ENCODE results near the gene TMEM82.

TMEM82 gene

DNA sequence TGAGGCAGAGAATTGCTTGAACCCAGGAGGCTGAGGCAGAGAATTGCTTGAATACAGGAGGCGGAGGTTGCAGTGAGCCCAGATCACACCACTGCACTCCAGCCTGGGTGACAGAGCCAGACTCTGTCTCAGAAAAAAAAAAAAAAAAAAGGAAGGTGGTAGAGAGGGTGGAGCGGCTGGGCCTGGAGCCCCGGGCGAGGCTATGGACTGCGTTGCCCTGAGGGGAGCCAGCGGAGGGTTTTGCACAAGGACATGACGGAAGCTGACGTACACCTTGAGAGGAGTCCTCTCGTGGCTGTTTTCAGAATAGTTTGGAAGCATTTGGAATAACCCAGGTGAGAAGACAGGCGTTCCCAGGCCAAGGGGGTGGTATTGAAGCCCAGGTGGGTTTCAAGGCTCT is 9.4 kb downstream of the TMEM82 start:
- FAIRE-seq: no peak
- no peak for TF ChIP-seq POLR2A (IDR thresholded peaks at IDR 0.05; ENCODE audit: low read depth, low read length)
- no peak for TF ChIP-seq TAF1 (IDR thresholded peaks at IDR 0.05; ENCODE audit: low read depth, low read length)
- TF ChIP-seq POU2F2 (IDR thresholded peaks at IDR 0.05; ENCODE audit: low read depth, low read length): no peak
- TF ChIP-seq POLR2AphosphoS5 (IDR thresholded peaks at IDR 0.05; ENCODE audit: low read depth, low read length): no peak
- DNase-seq (ENCODE audit: insufficient read length, low spot score): no peak

DNA sequence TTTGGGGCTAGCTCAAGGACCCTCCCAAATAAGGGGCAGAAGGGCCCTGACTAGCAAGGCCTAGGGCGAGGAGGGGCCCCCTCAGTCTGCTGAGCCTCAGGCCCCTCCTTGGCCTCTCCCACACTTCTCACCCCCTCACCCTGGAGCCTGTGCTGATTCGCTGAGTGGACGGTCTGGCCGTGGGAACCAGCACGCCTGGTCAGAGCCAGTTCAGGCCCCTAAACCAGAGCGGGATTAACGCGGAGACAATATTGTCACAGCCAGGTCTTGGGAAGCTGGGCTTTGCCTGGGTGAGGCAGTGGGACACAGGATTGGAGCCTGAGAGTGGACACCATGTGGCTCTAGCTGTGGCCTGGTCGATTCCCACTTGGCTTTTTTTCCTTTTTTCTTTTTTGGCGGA is 11.5 kb downstream of the TMEM82 start:
- no peak for DNase-seq (ENCODE audit: insufficient read length, low spot score)
- TF ChIP-seq POU2F2 (IDR thresholded peaks at IDR 0.05; ENCODE audit: low read depth, low read length) (no peak), POLR2A (IDR thresholded peaks at IDR 0.05; ENCODE audit: low read depth, low read length) (no peak), POLR2AphosphoS5 (IDR thresholded peaks at IDR 0.05; ENCODE audit: low read depth, low read length) (no peak)
- FAIRE-seq: no peak

DNA sequence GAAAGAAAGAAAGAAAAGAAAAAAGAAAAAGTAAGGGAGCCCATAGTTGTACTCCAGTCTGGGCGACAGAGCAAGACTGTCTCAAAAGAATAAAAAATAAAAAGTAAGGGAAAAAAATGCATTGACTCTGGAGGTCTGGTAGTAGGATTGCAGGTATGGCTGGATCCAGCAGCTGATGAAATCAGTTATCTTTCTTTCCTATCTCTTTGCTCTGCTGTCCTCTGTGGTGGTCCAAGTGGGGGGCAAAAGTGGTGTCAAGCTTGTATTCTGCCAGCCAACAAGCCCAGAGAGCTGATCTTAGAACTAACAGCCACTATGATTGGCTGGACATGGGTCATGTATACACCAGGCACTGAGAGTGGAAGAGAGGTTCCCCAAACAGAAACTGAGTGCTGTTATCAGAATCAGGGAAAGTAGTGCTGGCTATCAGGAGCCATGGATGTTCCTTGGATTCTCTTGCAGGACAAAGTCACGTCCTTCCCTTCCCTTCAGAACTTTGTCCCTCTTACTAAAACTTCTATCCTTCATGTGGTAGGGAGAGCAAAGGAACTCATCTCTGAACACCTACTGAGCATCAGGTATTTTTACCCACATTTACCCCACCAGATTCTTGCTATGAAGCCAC is 12.8 kb downstream of the TMEM82 start:
- no peak for DNase-seq (ENCODE audit: insufficient read length, low spot score)
- no peak for FAIRE-seq
- no peak for TF ChIP-seq POLR2A (IDR thresholded peaks at IDR 0.05; ENCODE audit: low read depth, low read length)
- no peak for TF ChIP-seq SPI1 (IDR thresholded peaks at IDR 0.05; ENCODE audit: low read depth, low read length)
- no peak for TF ChIP-seq TAF1 (IDR thresholded peaks at IDR 0.05; ENCODE audit: low read depth, low read length)
- TF ChIP-seq POLR2AphosphoS5 (IDR thresholded peaks at IDR 0.05; ENCODE audit: low read depth, low read length): no peak
- no peak for TF ChIP-seq POU2F2 (IDR thresholded peaks at IDR 0.05; ENCODE audit: low read depth, low read length)
- TF ChIP-seq PAX5 (IDR thresholded peaks at IDR 0.05; ENCODE audit: insufficient read depth, low read length, severe bottlenecking): no peak

DNA sequence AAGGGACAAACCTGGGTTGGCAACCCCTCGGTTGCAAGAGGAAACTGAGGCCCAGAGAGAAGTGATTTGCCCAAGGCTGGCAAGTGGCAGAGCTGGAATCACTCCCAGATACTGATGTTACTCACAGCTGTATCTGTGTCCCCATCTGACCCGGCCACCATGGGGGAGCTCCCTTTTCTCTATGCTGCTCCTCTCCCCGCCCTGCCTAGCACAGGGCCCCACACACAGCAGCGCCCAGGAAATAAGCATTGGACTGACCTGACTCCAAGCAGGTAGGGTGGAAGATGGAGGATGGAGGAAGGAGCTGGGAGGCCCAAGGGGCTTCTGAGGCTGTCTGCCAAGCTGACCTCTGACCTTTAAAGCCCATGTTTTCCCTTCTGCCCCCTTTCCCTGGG is 13.3 kb downstream of the TMEM82 start:
- FAIRE-seq (no peak), DNase-seq (ENCODE audit: insufficient read length, low spot score) (no peak)
- TF ChIP-seq POLR2AphosphoS5 (IDR thresholded peaks at IDR 0.05; ENCODE audit: low read depth, low read length) (no peak), TAF1 (IDR thresholded peaks at IDR 0.05; ENCODE audit: low read depth, low read length) (no peak), POU2F2 (IDR thresholded peaks at IDR 0.05; ENCODE audit: low read depth, low read length) (no peak), SPI1 (IDR thresholded peaks at IDR 0.05; ENCODE audit: low read depth, low read length) (no peak), PAX5 (IDR thresholded peaks at IDR 0.05; ENCODE audit: insufficient read depth, low read length, severe bottlenecking) (no peak), POLR2A (IDR thresholded peaks at IDR 0.05; ENCODE audit: low read depth, low read length) (no peak)

DNA sequence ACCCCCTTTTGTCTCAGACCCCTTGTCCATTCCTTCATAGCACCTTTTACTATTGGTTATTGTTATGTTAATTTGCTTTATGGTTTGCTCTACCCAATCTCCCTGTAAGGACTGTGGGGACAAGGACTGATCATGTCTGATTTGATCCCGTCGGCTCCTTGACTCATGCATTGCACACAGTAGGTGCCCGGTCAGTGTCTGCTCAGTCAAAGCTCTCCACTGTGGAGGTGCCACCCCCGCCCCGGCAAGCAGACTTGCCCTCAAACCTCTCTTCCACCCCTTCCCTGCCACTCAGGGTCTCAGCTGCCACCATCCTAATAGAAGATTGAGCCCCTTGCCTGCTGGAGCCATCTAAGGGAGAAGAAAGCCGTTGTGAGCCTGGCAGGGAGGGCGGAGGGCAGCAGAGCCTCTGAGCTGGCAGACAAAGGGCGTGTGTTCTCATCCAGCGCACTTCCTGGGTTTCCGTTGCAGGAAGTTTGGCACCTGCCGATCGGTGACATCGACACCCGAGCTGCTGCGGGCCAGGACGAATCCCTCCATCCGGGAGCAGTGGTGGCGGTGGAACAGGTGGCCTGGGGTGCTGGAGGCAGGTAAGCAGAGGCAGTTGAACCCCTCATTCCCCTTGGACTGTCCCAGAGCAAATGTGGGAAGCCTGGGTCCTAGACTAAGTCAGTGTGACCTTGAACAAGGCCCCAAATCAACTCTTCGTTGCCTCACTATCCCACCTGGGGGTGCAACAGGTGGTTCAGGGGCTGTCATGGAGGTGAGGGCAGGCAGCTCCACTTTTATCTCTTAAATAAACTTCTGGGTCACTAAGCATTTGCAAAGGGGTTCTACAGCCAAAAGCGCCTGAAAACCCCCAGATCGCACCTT is 14.1 kb downstream of the TMEM82 start:
- FAIRE-seq: no peak
- TF ChIP-seq POLR2A (IDR thresholded peaks at IDR 0.05; ENCODE audit: low read depth, low read length): no peak
- no peak for TF ChIP-seq TAF1 (IDR thresholded peaks at IDR 0.05; ENCODE audit: low read depth, low read length)
- TF ChIP-seq POLR2AphosphoS5 (IDR thresholded peaks at IDR 0.05; ENCODE audit: low read depth, low read length): no peak
- no peak for TF ChIP-seq PAX5 (IDR thresholded peaks at IDR 0.05; ENCODE audit: insufficient read depth, low read length, severe bottlenecking)
- TF ChIP-seq POU2F2 (IDR thresholded peaks at IDR 0.05; ENCODE audit: low read depth, low read length): no peak
- TF ChIP-seq SPI1 (IDR thresholded peaks at IDR 0.05; ENCODE audit: low read depth, low read length): no peak
- DNase-seq (ENCODE audit: insufficient read length, low spot score): no peak

DNA sequence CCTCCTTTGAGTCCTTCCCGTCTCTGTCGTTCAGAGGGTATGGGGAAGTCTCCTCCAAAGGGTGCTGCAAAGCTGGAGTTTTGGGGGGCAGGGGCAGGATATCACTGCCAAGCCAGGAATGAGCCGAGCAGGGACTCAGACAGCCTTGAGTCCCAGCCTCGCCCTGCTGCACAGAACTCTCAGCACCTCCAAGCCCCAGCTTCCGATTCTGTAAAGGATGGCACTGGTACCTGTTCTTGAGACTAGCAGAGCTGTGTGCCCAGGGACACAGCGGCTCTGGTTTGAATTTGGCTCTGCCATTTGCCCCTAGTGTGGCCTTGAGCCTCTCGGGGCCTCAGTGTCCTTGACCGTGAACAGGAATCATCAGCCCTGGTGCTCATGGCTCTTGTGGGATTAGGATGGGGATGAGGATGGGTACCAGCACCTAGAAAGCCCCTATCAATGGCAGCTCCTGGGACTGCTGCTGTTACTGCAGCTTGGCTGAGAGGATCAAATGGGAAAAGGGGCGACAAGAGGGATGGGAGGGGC is 14.8 kb downstream of the TMEM82 start:
- TF ChIP-seq POLR2AphosphoS5 (IDR thresholded peaks at IDR 0.05; ENCODE audit: low read depth, low read length) (no peak), PAX5 (IDR thresholded peaks at IDR 0.05; ENCODE audit: insufficient read depth, low read length, severe bottlenecking) (no peak), SPI1 (IDR thresholded peaks at IDR 0.05; ENCODE audit: low read depth, low read length) (no peak), TAF1 (IDR thresholded peaks at IDR 0.05; ENCODE audit: low read depth, low read length) (no peak), POU2F2 (IDR thresholded peaks at IDR 0.05; ENCODE audit: low read depth, low read length) (no peak), POLR2A (IDR thresholded peaks at IDR 0.05; ENCODE audit: low read depth, low read length) (no peak)
- no peak for DNase-seq (ENCODE audit: insufficient read length, low spot score)
- FAIRE-seq: no peak

DNA sequence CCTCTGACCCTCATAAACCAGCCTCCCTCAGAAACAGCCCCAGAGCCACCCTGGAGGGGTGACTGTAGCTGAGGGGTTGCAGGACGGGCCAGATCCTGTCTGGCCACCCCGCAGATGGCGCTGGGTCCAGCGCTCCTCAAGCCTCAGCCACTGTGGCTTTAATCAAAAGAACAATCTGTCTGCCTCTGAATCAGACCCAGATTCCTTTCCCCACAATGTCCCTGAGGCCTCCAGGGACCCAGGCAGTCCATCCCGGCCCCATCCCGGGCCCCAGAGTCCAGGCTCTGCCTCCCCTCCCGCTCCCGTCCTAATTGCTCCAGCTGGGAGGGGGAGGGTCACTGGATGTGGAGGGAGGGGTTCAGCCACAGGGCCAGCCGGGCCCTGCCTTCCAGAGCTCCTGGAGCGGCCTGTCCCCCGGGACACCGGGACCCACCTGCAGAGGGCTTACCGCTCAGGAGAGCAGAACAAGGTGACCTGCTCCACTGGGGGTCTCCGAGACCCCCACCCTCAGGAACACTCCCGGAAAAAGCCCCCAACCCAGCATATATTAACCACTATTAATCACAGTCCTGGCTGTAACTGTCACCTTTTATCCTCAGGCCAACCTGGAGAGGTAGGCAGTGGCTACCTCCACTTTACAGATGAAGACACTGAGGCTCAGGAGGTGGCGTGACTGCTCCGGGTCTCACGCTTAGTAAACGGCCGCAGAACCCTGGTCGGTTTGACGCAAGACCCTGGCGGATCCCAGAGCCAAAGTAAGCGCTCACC is 15.5 kb downstream of the TMEM82 start:
- FAIRE-seq: no peak
- TF ChIP-seq POLR2AphosphoS5 (IDR thresholded peaks at IDR 0.05; ENCODE audit: low read depth, low read length) (no peak), POLR2A (IDR thresholded peaks at IDR 0.05; ENCODE audit: low read depth, low read length) (no peak), TAF1 (IDR thresholded peaks at IDR 0.05; ENCODE audit: low read depth, low read length) (no peak), PAX5 (IDR thresholded peaks at IDR 0.05; ENCODE audit: insufficient read depth, low read length, severe bottlenecking) (no peak), SPI1 (IDR thresholded peaks at IDR 0.05; ENCODE audit: low read depth, low read length) (no peak), POU2F2 (IDR thresholded peaks at IDR 0.05; ENCODE audit: low read depth, low read length) (no peak)
- DNase-seq (ENCODE audit: insufficient read length, low spot score): no peak

DNA sequence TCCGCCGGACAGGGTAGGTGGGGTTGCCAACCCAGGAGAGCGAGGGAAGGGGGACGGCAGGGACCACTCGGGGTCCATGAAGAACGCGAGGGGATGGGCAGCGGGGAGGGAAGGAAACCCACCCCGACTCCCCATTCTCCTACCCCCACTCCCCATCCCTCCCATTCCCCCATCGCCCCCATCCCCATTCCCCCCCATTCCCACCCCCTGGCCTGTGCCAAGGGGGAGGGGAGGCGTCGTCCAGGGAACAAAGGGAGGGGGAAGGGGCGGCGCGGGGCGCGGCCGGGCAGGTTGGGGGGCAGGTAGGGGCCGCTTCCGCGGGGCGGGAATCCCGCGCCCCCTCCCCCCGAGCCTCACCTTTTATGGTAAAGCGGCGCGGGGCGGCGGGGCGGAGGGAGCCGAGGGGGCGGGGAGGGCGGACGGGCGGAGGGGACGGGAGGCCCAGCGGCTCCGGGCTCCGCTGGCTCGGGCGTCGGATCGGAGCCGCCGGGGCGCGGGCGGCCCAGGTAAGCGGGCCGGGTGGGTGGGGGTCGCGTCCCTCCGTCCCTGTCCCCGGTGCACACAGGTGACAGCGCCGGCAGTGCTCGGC is 16.1 kb downstream of the TMEM82 start, which contains the start of gene FBLIM1:
TSS of gene FBLIM1 (plus strand) at position 453 of the 589 bp plus-strand sequence. CDS start 6,189 bp downstream, outside the sequence.
- FAIRE-seq: no peak
- DNase-seq (ENCODE audit: insufficient read length, low spot score): no peak
- TF ChIP-seq PAX5 (IDR thresholded peaks at IDR 0.05; ENCODE audit: insufficient read depth, low read length, severe bottlenecking): no peak
- TF ChIP-seq SPI1 (IDR thresholded peaks at IDR 0.05; ENCODE audit: low read depth, low read length): no peak
- no peak for TF ChIP-seq POLR2AphosphoS5 (IDR thresholded peaks at IDR 0.05; ENCODE audit: low read depth, low read length)
- no peak for TF ChIP-seq POLR2A (IDR thresholded peaks at IDR 0.05; ENCODE audit: low read depth, low read length)
- TF ChIP-seq POU2F2 (IDR thresholded peaks at IDR 0.05; ENCODE audit: low read depth, low read length): no peak
- no peak for TF ChIP-seq TAF1 (IDR thresholded peaks at IDR 0.05; ENCODE audit: low read depth, low read length)
